Stomach smooth muscle (tissue), 2 donors: ENCODE data around the gene ERC2.

Source experiments
- H3K27ac ChIP-seq: one replicate; pipeline ENCODE4 v1.7.0; 2013; ENCODE audit warnings: mild to moderate bottlenecking, low read length, inconsistent platforms
- H3K27me3 ChIP-seq, 2 donors: one replicate each; pipeline ENCODE4 v1.7.0; 2013; ENCODE audit warnings: low read length in 2 of 2; ENCODE audit not compliant: insufficient read depth in 2 of 2, control insufficient read depth in 1 of 2
- H3K36me3 ChIP-seq, 2 donors: one replicate each; pipeline ENCODE4 v1.7.0; 2013; ENCODE audit warnings: low read length in 2 of 2; ENCODE audit not compliant: control insufficient read depth in 2 of 2, insufficient read depth in 2 of 2
- H3K4me1 ChIP-seq: one replicate; pipeline ENCODE4 v1.7.0; 2013; ENCODE audit warnings: low read length; ENCODE audit not compliant: control insufficient read depth, insufficient read depth
- H3K4me3 ChIP-seq, 2 donors: one replicate each; pipeline ENCODE4 v1.7.0; 2013; ENCODE audit warnings: low read length in 2 of 2
- H3K9ac ChIP-seq, 2 donors: one replicate each; pipeline ENCODE4 v1.7.0; 2013; ENCODE audit warnings: low read length in 2 of 2, mild to moderate bottlenecking in 1 of 2
- H3K9me3 ChIP-seq, 2 donors: one replicate each; pipeline ENCODE4 v1.7.0; 2013; ENCODE audit warnings: low read length in 2 of 2; ENCODE audit not compliant: control insufficient read depth in 2 of 2
- donor health status: healthy.
- donor health status: Pancreatic carcinoma.

ERC2 gene

DNA sequence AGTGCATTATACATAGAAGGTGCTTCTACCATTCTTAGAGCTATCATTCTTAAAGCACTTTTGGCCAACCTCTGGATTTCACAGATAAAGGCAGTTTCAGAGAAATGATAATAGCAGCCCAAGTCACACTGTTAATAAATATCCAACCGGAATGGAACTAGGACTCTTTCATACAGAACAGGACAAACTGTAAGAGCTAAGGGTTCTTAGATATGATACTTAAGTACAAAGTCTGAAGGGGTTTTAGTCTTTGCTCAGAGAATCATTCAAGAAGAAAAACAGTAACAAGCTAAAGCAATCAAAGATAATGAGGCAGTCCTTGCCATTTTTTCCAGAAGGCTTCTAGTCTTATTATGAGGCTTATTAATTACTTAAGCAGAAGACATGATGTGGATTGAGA, 239.0 kb downstream of the ERC2 start:
- no peak overlapping the region for H3K9ac ChIP-seq
- peaks cover 0 to 3% of the 10 kb centered on the region in 2 donors for H3K27me3 ChIP-seq
- no peaks in the 10 kb centered on the region for H3K36me3 ChIP-seq
- H3K4me3 ChIP-seq = no peak overlapping the region
- no peak overlapping the region for H3K27ac ChIP-seq
- H3K9me3 ChIP-seq = no peaks in the 10 kb centered on the region
- H3K4me1 ChIP-seq = no peaks in the 10 kb centered on the region

DNA sequence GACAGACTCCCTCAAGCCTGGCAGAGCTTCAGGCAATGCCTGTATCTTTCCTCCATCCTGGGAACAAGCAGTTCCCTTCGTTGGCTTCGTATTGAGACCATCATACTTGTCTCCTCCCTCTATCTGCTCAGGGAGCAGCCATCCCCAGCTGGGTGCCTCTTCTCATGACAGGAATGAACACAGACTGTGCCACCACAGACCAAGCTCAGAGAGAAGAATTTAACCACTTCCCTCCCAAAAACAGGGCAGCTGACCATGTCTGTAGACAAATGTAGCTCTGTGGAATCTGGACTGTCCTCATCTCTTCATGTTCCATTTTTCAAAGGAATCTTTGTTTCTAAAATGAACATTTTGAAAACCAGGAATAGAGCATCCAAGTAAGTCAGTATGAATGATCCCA, 245.4 kb downstream of the ERC2 start:
- Histone ChIP-seq H3K4me3 (no peak overlapping the region), H3K9me3 (no peaks in the 10 kb centered on the region), H3K36me3 (no peaks in the 10 kb centered on the region), H3K27me3 (peaks cover 0 to 3% of the 10 kb centered on the region in 2 donors), H3K27ac (no peak overlapping the region), H3K4me1 (no peaks in the 10 kb centered on the region), H3K9ac (no peak overlapping the region)

GRCh38 chr3:56219894-56220805, 248.1 kb downstream of the ERC2 start:
- Histone ChIP-seq H3K9me3 (no peaks in the 10 kb centered on the region), H3K4me3 (no peak overlapping the region), H3K27ac (no peak overlapping the region), H3K9ac (no peak overlapping the region), H3K27me3 (no peaks in the 10 kb centered on the region), H3K36me3 (no peaks in the 10 kb centered on the region), H3K4me1 (no peaks in the 10 kb centered on the region)

- no peaks in the 10 kb centered on the region for H3K4me1 ChIP-seq
- H3K4me3 ChIP-seq = no peak overlapping the region
- H3K36me3 ChIP-seq = no peaks in the 10 kb centered on the region
These were observed 258.1 kb downstream of the ERC2 start for GRCh38 chr3:56209982-56210751.

DNA sequence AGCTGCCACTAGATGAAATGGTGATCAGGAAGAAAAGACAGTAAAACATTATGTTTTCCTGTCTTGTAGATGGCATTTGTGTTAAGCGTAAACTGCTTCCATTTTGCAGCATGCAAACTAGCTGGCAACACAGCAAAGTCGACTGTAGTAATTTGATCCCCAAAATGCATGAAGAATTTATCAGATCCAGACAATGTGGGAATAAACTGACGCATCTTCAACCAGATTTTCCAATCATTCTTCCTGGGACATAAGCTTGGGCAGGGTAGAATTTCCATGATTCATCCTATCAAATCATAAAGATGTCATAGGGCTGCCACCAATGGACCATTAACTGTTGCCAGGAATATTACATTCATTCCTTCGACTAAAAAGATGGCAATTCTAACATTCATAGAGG, 260.3 kb downstream of the ERC2 start:
- Histone ChIP-seq H3K4me1 (no peaks in the 10 kb centered on the region), H3K36me3 (no peaks in the 10 kb centered on the region), H3K9me3 (no peaks in the 10 kb centered on the region), H3K27me3 (no peaks in the 10 kb centered on the region), H3K9ac (no peak overlapping the region), H3K27ac (no peak overlapping the region), H3K4me3 (no peak overlapping the region)

More at GRCh38 chr3:56209982-56210751, 258.1 kb downstream of the ERC2 start:
- Histone ChIP-seq H3K9me3 (no peaks in the 10 kb centered on the region), H3K27ac (no peak overlapping the region), H3K9ac (no peak overlapping the region), H3K27me3 (no peaks in the 10 kb centered on the region)

- Histone ChIP-seq H3K4me3 (no peak overlapping the region), H3K4me1 (no peaks in the 10 kb centered on the region), H3K9me3 (no peaks in the 10 kb centered on the region), H3K27ac (no peak overlapping the region), H3K9ac (no peak overlapping the region), H3K27me3 (no peaks in the 10 kb centered on the region), H3K36me3 (no peaks in the 10 kb centered on the region)
These were observed 262.9 kb downstream of the ERC2 start for GRCh38 chr3:56205406-56205805.

DNA sequence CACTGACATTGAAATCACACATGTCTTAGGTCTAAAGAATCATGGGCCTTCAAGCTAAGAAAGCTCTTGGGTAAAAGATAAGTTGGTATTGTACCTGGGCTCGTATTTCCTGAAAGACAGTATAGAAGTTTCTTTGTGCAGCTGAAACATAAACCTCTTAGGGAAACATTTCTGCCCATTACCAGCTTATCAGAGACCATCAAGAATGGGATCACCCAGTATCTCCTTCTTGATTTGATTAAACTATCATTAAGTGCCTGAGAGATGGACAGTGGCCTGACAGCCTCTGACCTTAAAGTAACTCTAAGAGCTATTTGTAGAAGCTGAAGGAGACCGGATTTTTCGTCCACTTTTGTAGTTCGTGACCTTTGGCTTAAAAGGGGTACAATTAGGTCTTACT, 265.3 kb downstream of the ERC2 start:
- Histone ChIP-seq H3K36me3 (no peaks in the 10 kb centered on the region), H3K27ac (no peak overlapping the region), H3K27me3 (no peaks in the 10 kb centered on the region), H3K4me1 (no peaks in the 10 kb centered on the region), H3K9ac (no peak overlapping the region), H3K4me3 (no peak overlapping the region), H3K9me3 (no peaks in the 10 kb centered on the region)

DNA sequence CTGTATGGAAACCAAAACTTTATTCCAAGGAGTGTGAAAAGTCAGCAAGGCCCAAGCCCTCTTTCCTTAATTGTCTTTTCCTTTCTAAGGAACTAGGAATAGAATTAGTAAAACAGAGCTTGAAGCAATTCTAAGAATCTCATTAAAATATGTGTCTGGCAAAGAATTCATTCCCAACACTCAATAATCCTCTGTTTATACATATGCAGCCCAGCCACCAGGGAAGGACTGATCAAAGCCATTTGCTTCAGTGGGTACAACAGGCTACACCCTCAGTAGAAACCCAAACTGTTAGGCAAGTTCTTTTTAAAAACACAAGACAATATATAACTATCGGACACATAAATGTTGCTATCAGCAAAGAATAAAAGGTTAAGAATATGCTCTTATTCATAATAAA, 266.9 kb downstream of the ERC2 start:
- H3K9me3 ChIP-seq = no peaks in the 10 kb centered on the region

GRCh38 chr3:56200251-56200650, 268.0 kb downstream of the ERC2 start:
- no peaks in the 10 kb centered on the region for H3K27me3 ChIP-seq
- no peak overlapping the region for H3K27ac ChIP-seq
- H3K36me3 ChIP-seq = no peaks in the 10 kb centered on the region
- no peak overlapping the region for H3K9ac ChIP-seq
- no peaks in the 10 kb centered on the region for H3K9me3 ChIP-seq
- H3K4me3 ChIP-seq = no peak overlapping the region
- no peaks in the 10 kb centered on the region for H3K4me1 ChIP-seq

More for the DNA sequence above, 266.9 kb downstream of the ERC2 start:
- no peaks in the 10 kb centered on the region for H3K4me1 ChIP-seq
- H3K27ac ChIP-seq = no peak overlapping the region
- H3K4me3 ChIP-seq = no peak overlapping the region
- no peak overlapping the region for H3K9ac ChIP-seq
- no peaks in the 10 kb centered on the region for H3K27me3 ChIP-seq
- H3K36me3 ChIP-seq = no peaks in the 10 kb centered on the region

- Histone ChIP-seq H3K4me1 (no peaks in the 10 kb centered on the region), H3K27ac (no peak overlapping the region), H3K27me3 (no peaks in the 10 kb centered on the region), H3K9me3 (no peaks in the 10 kb centered on the region), H3K4me3 (no peak overlapping the region), H3K36me3 (no peaks in the 10 kb centered on the region), H3K9ac (no peak overlapping the region)
These were observed 270.3 kb downstream of the ERC2 start for GRCh38 chr3:56197991-56198390.
